HK-2 (cell line): ENCODE results near the gene CHST1.

Experiments used
- DNase-seq: peaks from one replicate; pipeline ENCODE4 v3.0.0-alpha.2; 2018; ENCODE audit not compliant: unreplicated experiment

The CHST1 gene

DNA sequence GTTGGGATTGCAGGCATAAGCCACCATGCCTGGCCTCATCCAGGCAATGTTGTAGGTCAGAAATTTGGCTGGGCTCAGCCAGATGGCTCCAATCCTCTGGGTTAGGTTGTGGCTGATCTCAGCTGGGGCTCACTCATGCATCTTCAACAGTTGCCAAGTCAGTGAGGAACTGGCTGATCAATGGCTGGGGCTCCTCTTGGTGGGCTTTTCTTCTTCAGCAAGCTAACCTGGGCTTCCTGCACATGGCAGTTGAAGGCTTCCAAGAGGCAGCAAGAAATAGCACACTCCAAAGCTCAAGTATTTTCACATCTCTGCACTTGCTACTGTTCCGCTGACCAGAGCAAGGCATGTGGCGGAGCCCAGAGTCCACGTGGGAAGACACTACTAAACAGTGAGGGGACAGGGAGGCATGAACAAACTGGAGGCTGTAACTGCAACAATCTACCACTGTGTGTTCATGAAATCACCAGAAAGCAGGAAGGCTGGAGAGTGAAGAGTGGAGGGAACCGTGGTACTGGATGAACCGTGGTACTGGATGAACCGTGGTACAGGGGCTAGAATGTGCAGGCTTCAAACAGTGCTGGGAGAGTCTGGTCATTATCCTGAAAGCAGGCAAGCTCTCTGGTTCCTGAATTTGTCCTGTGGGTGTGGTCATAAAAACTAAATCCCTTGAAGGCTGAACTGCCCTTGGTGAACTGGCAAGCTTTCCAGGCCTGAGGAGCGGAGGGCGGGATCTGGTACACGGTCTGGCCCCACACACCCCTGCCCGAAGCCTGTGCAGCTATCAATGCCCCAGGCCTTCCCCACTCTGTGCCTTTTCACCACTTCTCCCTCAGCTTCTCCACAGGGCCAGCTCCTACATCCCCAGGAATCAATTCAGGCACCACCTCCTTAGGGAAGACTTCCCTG is 20.2 kb downstream of the CHST1 start:
- DNase-seq = no peak

GRCh38 chr11:45643598-45644260 is 21.7 kb downstream of the CHST1 start:
- DNase-seq = no peak

DNA sequence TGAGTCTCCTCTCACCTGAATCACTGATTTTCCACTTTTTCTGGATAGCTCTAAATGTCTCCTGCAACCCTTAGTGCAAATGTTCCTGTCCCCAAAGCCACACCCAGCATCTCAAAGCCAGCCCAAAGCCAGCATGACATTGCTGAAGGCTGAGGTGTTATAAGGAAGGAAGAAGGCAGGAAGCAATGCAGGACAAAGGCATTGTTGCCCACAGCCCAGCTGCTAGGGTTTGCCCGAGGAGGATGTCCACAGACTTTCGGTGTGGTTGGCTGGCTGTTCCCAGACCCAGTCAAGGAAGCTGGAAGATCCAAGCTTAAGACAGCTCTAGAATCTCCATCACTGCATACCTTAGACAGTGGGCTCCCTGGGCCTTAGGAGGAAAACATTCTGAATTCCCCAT is 23.5 kb downstream of the CHST1 start:
- DNase-seq = no peak

DNA sequence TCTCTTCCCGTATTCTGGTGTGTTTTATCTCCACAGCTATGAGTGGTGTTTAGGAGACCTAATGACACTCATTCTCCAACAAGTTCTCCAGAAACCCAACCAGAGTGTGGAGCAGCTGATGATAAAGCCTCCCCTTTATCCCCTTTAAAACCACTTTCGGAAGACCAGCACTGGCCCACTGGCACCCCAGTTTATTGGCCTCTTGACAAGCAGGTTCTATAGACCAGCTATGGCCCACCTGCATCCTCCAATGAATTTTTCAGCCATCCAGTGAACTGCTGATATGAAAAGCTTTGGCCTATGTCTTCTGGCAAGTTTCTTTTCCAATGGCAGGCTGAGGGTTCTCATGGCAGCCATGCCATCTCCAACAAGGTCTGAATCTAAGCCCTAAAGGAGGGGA is 27.4 kb downstream of the CHST1 start:
- DNase-seq = no peak

GRCh38 chr11:45635907-45636306 is 29.5 kb downstream of the CHST1 start:
- DNase-seq = no peak

- DNase-seq = no peak
Measured at GRCh38 chr11:45625611-45626010, 39.8 kb downstream of the CHST1 start.

- no peak for DNase-seq
Measured at GRCh38 chr11:45624095-45624494, 41.3 kb downstream of the CHST1 start.

DNA sequence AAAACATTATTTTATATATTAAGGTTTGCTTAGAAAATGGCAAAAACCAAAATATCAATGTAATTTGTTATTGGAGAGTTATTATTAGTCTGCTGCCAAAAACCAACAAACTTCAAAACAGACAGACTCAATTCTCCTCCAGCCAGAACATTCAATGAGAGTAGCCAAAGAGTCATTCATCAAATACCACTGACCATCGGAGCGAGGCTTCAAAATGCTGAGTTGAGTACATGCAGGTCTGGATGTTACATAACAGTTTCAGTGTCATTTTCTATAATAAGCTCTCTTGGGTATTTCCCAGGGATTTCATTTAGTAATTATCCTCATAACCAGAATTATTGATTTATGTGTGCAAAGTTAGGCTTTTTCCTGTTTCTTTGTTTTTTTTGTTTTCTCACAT is 42.6 kb downstream of the CHST1 start:
- DNase-seq = no peak

- DNase-seq = no peak
Measured at GRCh38 chr11:45622283-45622682, 43.1 kb downstream of the CHST1 start.

DNA sequence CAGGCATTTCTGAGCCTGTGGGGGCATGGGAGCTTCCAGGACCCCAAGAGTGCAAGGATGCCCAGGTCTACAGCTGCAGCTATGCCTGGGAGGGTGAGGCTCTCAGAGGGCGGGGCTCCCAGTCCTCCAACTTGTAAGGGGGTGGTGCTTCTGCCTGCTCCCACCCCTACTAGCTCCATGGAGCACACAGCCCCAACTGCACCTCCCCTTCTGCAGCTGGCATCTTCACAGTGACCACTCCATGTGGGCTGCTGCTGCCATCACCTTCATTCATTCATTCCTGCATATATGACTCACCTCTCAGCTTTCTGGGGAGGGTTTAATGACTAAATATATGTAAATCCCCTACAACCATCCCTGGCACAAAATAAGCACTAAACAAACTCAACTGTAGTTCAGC is 43.8 kb downstream of the CHST1 start:
- DNase-seq = no peak

DNA sequence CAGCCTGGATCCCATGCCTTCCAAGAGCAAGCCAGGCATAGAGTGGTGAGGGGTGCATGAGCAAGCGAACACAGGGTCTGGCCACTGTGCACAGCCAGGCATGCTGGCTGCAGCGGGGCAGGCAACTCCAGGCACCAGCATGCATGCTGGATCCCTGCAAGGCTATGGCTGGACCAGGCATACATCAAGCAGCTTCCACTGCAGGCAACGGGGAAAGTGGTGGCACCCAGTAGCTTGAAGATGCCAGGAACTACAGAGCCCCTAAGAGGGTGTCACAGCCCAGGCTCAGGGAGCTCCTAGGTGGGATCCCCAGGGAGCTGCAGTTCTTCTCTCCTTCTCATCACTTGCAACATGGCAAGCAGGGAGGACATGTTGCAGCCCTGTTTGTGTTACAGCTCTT is 45.2 kb downstream of the CHST1 start:
- no peak for DNase-seq

DNA sequence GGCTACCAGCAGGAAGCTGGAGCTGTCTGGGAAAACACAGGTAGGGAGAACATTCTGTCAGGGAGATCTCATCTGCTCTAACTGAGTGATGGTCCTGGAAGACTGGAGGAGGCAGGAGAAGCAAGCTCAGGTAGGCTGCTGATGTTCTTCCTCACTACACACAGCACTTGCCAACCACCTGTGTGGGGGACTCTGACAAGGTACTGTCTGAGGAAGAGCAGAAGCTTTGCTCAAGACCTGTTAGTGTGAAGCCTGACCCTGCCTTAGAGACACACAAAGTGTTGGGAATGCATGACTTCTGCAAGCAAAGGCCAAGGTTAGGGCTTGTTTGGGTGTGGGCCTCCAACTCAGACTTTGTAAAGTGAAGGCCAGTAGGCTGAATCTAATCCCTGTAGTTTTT is 46.5 kb downstream of the CHST1 start:
- DNase-seq = no peak

DNA sequence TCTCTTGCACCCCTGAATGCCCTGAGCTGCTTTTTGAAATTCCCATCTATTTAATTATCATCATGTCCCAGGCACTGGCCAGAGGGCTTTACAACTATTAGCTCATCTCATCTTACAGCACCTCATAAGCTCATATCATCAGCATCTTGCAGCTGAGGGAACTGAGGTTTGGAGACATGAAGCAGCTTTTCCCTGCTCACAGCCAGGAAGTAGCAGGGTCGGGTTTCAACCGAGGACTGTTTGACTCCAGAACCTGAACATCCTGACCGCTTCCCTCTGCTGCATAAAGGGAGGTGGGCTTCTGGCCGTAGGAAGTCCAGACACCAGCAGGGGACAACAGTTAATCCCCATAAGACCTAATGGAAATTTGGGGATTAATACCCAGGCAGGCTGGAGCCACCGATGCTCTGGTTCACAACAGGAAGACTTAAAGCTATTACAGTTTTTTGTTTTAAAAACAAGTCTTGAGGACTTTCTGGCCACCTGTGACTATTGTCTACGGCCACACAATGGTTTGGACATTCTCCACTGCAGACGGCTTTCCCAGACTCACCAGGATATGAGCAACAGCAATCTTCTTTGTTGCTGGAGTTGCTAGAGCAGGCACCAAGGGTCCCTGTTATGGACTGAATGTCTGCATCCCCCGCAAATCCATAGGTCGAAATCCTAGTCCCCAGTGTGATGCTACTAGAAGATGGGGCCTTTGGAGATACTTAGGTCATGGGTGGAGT is 47.4 kb downstream of the CHST1 start:
- no peak for DNase-seq

GRCh38 chr11:45616802-45617549 is 48.4 kb downstream of the CHST1 start:
- DNase-seq = no peak

GRCh38 chr11:45615182-45615792 is 50.1 kb downstream of the CHST1 start:
- no peak for DNase-seq

DNA sequence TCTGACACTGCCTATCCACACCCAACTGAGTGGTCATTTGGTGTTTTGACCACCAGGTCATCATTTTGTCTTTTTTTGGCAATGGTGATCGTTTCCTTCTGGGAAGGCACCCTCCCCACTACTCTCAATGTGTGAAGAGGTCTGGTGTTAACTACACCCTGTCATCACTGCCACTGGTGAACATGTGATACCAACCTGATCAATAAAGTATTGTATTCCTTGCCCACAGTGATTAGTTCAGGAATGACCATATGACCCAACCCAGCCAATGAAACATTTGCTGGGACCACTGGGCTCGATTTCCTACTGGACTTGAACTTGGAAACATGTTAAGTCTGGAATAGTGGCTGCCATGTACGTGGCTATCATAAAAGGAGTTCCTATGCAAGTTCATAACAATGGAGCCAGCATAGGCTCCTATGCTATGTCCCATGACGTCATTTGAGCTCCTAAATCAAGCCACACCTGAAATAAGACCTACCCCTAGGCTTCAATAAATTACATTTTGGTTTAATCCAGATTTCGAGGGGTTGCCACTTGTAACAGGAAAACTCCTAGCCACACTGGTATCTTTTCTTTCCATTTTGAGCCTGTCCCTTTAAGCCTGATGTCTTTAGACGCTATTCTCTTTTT is 51.1 kb downstream of the CHST1 start:
- no peak for DNase-seq

DNA sequence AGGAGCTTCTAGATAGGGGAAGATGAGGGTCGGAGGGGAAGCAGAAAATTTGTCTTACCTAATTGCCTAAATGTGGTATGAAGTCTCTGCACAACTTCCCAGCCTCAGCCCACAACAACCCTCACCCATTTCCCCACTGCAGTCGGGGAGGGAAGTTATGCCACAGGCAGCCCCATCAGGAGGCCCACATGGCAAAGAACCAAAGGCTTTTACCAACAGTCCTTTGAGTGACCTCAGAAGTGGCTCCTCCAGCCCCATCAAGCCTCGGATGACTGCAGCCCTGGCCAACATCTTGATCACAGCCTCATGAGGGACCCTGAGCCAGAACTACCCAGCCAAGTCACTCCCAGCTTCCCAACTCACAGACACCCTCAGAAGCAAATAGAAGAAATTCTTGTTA is 54.8 kb downstream of the CHST1 start:
- no peak for DNase-seq

DNA sequence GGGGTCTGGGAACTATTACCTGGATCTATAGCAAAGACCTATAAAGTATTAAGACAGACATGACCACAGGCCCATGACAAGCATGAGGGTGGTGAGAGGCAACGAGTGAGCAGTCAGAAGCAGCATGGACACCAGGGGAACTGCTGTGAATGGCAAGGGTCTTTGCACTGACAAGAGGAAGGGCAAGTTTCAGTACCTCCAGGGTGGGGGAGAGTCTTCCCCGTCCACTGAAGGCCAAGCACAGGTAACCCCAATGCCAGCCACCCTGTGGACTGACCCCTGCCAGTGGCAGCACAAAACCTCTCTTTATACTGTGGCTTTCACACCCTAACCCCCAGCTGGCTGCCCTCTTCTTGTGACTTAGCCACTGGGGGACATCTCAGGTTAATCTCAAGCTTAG is 55.5 kb downstream of the CHST1 start:
- no peak for DNase-seq

DNA sequence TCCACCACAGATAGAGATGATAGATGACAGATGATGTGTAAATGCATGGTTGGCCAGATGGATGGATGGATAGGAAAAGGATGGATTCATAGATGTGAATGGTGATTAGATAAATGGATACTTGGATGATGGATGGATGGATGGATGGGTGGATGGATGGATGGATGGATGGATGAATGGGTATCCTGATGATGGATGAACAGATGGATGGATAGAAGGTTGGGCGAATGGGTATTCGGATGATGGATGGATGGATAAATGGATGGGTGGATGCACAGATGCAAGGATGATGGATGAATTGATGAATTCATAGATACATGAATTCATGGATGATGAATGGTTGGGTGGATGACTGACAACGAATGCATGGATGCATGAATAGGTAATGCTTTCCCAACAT is 56.1 kb downstream of the CHST1 start:
- DNase-seq = no peak

GRCh38 chr11:45607995-45608394 is 57.4 kb downstream of the CHST1 start:
- DNase-seq = peak; percentile 47
